ENCODE data around the gene SIGLEC15.
A peak's percentile ranks its signal among the peaks of the same experiment; 100 is the strongest.

DNA sequence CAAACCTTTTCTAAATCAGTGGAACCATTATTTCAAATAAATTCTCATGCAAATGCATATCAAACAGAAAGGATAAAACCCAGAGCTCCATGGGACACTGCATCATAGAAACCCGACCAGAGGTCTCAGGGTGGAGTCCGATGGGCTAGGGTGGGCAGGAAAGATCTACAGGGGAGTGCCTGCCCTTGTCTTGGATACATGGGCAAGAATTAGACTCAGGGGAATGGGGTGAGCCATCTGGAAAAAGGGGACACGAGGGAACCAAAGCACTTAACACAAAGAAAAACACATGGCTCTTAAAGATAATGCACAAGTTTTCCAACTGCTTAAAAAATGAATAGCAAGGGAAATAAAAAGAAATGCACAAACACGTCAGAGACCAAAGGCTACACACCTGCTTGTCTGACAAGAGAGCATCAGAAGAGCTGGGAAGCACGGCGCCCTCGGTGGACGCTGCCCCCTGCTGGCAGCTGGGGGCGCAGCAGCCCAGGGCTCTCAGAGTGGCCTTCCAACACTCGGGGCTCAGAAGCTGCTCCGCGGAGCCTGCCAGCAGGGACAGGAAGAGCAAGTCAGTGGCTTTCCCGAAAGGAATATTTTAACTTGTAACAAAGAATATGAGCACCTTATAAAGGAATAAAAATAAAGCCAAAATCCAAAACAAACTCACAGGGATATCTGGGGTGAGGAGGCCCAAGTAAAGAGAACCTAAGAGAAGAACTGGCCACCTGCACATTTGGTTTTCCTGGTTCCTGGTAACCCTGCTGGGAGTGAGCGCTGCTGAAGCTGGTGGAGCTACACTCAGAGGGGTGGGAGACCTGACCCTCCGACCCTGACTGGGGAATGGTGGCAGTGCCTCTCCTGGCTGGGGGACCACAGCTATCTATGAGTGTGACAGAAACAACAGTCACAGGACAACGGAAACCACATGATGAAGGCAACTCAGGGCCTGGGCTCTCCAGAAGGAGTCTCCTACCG, 54.5 kb downstream of the SIGLEC15 start:
- no peak for TF ChIP-seq POLR2A (IDR thresholded peaks at IDR 0.05)
- TF ChIP-seq, protein P1, sequence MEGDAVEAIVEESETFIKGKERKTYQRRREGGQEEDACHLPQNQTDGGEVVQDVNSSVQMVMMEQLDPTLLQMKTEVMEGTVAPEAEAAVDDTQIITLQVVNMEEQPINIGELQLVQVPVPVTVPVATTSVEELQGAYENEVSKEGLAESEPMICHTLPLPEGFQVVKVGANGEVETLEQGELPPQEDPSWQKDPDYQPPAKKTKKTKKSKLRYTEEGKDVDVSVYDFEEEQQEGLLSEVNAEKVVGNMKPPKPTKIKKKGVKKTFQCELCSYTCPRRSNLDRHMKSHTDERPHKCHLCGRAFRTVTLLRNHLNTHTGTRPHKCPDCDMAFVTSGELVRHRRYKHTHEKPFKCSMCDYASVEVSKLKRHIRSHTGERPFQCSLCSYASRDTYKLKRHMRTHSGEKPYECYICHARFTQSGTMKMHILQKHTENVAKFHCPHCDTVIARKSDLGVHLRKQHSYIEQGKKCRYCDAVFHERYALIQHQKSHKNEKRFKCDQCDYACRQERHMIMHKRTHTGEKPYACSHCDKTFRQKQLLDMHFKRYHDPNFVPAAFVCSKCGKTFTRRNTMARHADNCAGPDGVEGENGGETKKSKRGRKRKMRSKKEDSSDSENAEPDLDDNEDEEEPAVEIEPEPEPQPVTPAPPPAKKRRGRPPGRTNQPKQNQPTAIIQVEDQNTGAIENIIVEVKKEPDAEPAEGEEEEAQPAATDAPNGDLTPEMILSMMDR (IDR thresholded peaks at IDR 0.05): peak; percentile 74 to 99 (median 86)
- no peak for TF ChIP-seq POLR2AphosphoS5 (IDR thresholded peaks at IDR 0.05)
